GM21381 (cell line): ENCODE data around the gene EIF2A.

Experiments used
- ATAC-seq: cut with Tn5 transposase; IDR thresholded peaks from one replicate; pipeline ENCODE4 v1.9.1; 2021; ENCODE audit warnings: mild to moderate bottlenecking, moderate library complexity; ENCODE audit not compliant: unreplicated experiment

The EIF2A gene

DNA sequence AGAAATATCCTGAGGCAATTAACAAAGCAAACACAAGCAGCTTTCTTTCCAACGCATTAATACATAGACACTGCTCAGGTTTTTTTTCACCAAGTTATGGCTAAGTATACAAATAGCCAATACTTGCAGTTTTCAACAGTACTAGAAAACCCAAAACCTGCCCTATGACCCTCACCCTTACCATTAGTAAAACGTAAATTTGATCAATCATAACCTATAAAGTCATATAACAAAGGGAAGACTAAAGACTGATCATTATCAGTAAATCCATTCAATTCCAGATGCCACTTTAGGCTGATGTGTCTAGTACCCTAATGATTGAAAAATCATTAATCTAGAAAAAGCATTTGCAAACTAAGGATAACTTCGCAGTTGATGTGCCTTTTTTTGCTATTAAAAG is 3.5 kb upstream of the EIF2A start:
- no peak for ATAC-seq

DNA sequence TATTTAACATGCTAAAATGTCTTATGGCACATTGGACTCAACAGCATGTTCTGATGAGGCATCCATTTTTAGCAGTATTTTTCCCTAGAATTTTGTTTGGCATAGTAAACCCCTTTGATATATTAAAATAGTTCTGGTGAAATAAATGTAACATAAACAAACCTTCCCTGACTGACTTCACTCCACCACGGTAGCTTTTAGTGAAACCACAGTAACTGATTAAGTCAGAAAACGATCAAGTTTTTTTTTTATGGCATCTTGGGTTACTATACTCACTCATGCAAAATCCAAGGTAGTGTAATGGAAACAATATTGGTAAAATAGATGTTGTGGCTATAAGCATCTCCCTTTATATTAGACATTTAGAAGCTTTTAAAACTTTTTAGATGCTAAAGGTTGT is 3.1 kb upstream of the EIF2A start:
- ATAC-seq, result no peak

DNA sequence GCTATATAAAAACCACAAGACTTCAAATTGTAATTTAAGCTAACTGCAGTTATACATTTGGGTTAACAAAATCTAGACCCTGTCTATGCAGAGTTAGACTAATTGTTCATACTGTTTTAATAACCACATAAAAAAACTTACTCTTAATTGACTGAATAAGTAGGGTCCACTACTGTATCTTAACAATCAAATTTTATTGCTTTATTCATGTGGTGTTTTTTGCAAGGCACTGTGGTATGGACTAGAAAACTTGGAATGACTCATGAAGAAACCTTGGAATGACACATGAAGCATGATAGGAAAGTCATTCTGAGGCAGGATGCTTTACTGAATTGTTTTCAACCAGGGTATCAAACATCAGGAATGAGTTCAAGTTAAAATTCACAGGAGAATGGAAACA is 2.5 kb upstream of the EIF2A start:
- ATAC-seq, result no peak

DNA sequence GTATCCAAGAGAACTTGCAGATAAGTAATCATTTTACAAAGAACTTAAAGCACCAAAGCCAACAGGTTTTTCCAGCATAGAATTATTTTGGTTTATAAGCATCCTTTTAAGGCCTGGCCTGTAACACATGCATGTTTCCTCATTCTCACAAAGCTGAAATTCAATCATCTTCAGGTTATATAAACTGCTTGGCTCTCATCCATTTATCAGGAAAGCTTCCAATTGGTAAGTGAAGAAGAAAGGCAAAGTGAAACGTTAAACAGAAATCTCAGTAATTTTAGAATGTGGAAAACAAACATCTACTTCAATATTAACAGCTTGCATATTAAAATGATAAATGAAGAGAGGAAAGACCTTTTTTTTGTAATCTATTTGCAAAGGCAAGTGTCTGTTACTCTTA is 1.9 kb upstream of the EIF2A start:
- no peak for ATAC-seq

DNA sequence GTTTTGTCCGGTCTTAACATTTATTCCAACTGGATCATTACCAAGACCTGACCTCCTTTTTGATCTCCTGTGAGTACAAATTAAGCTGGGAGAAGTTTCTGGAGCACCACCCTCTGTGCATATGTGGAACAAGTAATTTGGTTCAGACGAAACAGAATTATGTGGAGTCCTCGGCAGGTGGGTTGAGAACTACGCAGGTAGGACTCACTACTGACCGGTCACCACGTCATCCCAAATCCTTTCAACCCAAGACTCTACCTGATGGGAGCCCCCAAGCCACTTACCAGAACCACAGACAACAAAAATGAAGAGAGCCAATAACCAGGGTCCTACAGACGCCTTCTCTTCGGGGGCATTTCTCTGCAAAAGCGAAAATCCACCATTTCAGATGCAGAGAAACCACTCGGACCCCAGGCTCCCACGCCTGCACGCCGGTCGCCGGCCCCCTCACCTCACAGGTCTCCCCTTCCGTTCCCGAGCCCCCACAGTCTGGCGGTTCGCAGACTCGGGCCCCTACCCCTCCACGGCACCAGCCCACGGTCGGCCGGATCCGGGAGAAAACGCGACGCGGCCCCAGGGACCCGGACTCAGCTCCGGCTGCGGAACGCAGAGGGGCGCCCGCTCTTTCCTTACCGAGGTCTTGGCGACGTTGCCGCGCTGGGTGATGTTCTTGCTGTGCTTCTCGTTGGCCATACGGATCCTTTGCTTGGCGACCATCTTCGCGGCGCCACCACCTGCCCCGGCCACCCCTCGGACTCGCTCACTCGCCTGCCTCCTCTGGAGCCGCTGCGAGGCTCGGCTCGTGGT is 965 bp upstream of the EIF2A start:
- peak; percentile 13 for ATAC-seq

DNA sequence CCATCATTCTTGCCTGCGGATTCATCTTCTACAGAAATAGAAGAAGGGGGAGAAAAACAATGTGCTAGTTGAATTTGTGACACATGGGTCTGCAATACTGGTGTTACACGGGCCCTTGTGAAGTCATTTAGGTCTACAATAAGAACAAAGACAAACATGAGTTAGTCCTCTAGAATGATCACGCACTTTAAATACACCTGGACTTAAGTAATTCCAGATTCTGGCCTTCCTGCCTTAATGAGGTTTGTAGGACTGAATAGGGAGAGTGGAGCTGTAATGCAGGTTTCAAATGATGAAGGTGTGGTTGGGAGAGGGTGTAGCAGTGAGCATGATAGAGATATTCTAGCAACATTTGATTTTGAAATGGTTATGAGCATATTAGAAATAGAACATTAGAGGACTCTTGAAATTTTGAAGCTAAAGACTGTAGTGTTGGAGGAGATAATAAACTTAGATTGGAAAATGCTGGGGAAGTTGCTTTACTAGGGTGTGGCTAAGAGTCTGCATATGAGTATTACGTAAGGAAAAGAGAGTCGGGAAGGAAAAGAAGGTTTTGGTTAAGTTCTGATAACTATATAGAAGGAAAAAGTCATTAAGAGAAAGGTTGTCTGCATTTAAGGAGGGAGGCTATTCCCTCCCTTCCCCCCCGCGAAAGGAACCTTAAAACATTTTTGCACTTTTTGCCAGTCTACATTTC is 606 bp downstream of the EIF2A start:
- no peak for ATAC-seq

DNA sequence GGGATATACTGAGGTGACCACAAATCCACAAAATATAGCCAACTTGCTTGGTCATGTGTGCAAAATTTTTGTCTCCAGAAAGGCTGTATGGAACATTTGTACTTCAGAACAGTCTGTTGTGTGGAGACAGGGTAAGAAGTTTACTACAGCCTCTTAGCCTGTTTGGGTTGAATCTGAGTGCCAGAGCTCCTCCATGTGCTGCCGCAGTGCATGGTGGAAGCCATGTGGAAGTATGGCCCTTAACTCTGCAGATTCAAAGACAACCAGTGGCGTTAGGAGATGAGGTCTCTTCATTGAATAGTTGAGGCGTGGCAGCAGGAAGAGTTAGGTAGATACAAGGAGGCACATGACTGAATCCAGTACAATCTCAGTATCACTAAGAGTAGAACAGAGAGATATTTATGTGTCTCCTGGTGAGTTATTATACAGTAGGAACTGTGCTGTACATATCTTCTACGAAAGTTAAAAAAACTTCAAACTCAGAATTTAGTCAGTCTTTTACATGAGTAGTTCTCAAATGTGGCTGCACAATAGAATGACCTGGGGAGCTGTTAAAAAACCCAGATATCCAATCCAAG is 9.4 kb downstream of the EIF2A start:
- no peak for ATAC-seq

DNA sequence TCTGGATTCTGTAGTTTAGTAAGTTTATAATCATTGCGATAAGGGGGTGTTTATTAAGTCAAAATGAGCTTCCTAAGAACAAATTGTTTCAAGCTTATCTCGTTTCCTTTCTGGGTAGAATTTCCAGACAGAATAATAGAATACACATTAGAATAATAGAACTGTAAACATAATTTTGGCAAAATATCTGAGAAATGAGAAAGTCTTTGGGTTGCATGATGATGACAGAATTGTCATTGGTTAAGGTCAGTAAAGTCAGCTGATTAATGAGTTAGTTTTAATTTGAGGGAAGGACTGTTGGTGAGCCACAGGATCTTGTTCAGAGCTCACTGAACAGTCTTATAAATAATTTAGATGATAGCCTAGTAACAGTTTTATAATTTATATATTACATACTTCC is 10.2 kb downstream of the EIF2A start:
- ATAC-seq, result no peak

DNA sequence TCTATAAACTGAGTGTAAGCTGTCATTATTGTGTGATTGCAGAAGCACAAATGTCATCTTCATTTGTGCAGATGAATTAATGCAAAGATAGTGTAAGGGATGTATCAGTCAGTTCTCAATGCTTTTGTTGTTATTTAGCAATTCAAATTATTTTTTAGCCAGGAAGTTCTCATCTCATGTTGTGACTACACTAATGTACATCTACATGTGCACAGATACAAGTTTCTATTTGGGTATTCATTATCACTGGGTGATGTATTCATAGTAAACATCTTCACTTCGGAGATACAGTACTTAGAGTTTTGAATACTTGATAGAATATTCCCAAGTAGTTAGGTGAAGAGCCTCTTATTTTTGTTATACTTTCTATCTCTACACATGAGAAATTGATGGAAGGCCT is 11.1 kb downstream of the EIF2A start:
- ATAC-seq, result no peak

DNA sequence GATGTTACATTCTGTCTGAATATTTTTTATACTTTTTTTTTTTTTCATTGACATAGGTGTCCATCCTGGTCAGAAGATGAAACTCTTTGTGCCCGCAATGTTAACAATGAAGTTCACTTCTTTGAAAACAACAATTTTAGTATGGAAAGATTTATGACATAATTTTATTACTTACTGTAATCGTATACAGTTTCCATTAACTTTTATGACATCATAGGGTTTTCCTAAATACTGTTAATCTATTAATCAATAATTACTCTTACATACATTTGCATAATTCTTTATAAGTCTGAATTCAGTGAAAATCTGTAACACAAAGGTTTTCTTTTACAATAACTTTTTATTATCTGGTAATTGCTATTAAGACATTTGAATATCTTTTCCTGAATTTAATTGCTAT is 17.7 kb downstream of the EIF2A start:
- no peak for ATAC-seq

DNA sequence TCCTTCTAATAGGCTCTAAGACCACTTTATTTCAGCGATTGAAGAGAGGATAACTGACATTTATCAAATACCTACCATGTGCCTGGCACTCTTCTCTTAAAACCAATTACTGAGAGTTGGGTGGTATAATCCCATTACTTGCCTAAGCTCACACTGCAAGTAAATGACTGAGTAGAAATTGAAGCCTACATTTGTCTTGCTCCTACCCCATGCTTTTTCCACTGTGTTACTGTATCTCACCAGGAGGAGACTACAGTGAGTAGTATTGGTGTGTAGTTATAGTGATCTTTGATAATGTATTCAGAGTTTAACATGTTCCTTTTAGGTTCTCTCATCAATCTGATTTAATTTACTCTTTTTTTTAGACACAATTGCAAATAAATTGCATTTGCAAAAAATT is 20.7 kb downstream of the EIF2A start:
- no peak for ATAC-seq

DNA sequence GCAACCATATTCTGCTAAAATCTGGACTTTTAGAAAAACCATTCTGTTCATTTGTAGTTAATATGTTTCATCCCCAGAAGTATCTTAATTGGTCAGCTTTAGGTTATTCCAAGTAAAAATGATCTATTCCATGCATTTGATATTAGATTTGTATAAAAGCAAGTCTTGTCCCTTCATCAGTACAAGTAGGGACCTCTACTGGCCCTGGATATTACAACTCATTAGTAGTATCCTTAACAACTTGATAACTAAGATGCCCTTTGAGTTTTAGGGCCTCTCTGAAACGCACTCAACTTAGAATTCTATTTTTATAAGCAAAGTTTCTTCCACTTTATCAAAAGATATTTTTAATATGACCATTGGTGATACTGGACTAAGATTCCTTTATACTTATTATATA is 31.3 kb downstream of the EIF2A start:
- ATAC-seq, result no peak

DNA sequence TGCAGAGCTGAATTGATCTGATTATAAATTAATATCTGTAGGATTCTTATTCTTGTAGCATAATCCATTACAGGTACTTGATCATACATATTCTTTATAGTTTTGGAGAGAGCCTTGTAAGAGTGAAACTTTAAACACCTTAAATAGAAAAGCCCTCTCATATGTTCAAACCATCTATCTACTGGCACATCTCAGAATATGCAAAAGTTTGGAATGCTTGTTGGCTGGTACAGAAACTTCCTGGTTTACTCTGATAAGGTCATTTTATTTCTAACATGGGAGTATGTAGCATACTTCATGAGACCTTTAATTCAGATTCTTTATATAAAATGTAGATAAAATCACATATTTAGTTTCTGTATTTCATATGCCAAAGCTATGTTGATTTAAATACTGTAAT is 34.6 kb downstream of the EIF2A start:
- ATAC-seq, result no peak

DNA sequence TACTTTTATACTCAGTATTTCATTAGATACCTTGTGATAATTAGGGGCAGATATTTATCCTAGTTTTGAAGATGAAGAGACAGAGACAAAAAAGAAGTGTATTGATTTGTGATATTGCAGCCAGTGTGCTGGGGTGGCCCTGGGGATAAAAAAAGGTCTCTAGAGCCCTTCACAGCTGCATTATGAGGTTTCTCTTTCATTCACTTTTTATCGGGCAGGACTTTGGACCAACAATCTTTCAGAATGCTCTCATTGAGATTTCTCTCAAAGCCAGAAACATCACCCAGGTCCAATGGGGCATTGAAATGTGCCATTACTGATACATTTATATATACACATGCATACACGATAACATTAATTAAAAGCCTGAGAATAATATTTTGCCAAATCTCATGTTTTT is 36.0 kb downstream of the EIF2A start:
- ATAC-seq, result peak; percentile 40

DNA sequence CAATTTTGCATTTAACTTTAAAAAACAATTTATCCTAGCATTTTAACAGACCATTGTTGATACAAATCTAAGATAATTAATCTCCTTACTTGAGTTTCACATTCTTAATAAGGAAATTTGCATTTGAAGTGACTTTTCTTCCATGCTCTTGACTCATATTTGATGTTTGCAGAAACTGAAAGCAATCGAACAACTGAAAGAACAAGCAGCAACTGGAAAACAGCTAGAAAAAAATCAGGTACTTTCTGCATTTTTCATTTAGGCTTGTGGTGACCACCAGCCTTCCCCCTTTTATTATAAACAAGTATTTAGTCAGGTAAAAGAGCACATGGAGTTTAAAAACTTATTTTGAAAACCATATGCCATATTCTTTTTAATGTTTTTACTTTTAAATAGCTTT is 36.4 kb downstream of the EIF2A start:
- peak; percentile 68 for ATAC-seq

DNA sequence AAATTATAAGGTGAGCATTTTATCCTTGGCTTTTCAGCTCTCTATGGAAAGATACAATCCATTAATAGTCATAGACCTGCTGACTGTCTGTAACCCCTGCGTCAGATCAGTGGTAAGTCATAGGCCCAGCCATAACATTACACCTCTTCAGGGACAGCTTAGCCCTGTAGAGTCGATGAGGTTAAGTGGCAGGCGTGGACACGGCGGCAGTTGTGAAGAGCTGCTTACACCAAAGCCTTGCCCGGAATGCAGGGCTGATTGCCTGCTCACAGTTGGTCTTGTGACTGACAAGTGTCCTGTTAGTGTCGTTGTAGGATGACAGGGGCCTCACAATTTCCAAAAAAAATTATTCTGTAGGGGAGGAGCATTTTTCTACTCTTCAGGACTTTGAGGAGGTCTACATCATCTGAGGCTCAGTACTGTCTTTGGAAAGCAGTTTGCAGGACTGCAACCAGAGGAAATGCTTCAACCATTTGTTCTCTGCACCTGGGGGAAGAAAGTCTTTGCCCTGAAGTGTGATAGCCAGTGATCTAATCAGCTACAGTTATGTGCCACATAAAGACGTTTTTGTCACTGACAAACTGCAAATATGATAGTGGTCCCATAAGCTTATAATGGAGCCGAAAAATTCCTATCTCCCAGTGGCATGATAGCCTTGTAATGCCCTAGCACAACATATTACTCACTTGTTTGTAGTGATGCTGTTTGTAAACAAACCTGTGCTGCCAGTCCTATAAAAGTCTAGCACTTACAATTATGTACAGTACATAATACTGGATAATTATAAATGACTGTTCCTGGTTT is 41.6 kb downstream of the EIF2A start:
- no peak for ATAC-seq

DNA sequence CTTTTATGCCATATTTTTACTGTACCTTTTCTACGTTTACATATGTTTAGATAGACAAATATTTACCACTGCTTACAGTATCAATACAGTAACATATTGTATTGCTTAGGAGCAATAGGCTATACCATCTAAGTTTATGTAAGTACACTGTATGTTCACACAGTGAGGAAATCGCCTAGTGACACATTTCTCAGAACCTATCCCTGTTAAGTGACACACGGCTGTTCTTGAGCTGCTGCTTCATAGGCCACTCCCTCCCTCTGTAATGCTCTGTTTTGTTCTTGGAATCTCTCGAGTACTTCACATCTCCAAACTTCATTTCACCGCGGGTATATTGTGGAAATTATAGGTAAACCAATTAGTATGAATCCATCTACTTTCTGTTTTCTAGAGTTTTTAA is 43.2 kb downstream of the EIF2A start:
- ATAC-seq, result no peak

DNA sequence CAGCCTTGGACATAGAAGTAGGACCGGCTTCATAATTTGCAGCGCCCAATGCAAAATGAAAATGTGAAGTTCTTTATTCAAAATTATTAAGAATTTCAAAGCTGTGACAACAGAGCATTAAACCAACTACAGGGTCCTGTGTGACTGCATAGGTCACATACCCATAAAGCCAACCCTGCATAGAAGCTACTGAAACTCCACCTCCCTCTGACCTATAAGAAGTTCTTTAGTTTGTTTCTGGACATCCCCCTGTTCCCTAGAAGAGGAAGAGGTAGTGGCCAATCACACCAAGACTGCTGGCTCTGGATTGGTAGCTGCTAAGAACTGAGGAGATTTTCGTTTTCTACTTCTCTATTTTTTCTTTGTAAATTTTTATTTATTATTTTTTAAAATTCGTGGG is 47.6 kb downstream of the EIF2A start:
- no peak for ATAC-seq

DNA sequence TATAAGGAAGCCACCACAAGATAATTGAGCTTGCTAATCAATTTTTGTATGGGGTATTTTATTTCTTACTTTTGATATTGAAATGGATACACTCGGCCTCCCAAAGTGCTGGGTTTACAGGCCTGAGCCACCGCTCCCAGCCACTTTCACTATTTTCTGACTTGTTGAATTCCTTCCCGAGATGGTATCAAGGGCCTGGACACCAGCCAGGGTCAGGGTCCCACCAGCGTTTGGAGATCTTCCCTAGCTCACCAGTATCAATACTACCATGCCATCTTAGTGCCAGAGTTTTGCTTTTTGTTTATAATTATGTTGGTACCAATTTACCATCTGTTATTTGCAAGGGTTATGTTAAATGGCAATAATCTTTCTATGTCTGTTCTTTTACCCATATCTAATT is 51.1 kb downstream of the EIF2A start:
- ATAC-seq, result no peak

DNA sequence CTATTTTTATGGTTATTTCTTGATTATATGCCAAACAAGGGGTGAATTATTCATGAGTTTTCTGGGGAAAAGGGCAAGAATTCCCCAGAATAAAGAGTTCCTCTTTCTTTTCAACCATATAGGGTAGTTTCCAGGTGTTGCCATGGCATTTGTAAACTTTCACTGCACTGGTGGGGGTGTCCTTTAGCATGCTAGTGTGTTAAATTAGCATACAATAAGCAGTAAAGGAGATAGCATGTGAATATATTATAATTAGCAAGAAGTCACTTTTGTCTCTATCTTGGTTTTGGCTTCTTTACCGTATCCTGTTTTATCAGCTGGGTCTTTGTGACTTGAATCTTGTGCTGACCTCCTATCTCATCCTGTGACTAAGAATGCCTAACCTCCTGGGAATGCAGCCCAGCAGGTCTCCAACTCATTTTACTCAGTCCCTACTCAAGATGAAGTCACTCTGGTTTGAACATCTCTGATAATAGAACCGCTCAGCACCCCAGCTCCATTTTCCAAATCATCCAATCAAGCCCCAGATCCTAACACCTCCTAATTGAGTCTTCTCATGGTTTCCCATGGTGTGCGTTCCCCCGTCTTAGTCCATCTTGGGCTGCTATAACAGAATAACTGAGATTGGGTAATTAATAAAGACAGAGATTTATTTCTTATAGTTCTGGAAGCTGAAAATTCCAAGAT is 53.2 kb downstream of the EIF2A start:
- no peak for ATAC-seq
